H9 (cell line): Measurements from ENCODE around the gene AHDC1. TPM values are rescaled to one million over a fixed set of nuclear protein-coding genes. Genes with fewer than 3 reads are reported as not detected.
A peak's percentile ranks its signal among the peaks of the same experiment; 100 is the strongest.

Source experiments
- DNase-seq: peaks from one replicate; pipeline ENCODE4 v3.0.0-alpha.2; 2017
- H2AFZ ChIP-seq: one replicate; pipeline ENCODE4 v1.6.1; 2013; ENCODE audit warnings: mild to moderate bottlenecking, low read length, control low read depth, moderate library complexity
- H2AK5ac ChIP-seq: 2 replicates; pipeline ENCODE4 v1.6.1; 2013; ENCODE audit warnings: low read length, control low read depth, mixed read lengths; ENCODE audit not compliant: insufficient read length
- H2BK120ac ChIP-seq: one replicate; pipeline ENCODE4 v1.6.1; 2013; ENCODE audit warnings: low read depth, mild to moderate bottlenecking, low read length, control low read depth, inconsistent platforms; ENCODE audit not compliant: poor library complexity, severe bottlenecking
- H2BK12ac ChIP-seq: 2 replicates; pipeline ENCODE4 v1.6.1; 2013; ENCODE audit warnings: low read length, control low read depth, mixed read lengths, low read depth; ENCODE audit not compliant: insufficient read length
- H2BK15ac ChIP-seq: 2 replicates; pipeline ENCODE4 v1.6.1; 2013; ENCODE audit warnings: low read depth, low read length, control low read depth
- H2BK20ac ChIP-seq: one replicate; pipeline ENCODE4 v1.6.1; 2013; ENCODE audit warnings: low read depth, mild to moderate bottlenecking, low read length, control low read depth, inconsistent platforms; ENCODE audit not compliant: poor library complexity, severe bottlenecking
- H2BK5ac ChIP-seq: 2 replicates; pipeline ENCODE4 v1.6.1; 2013; ENCODE audit warnings: low read length, control low read depth, mixed read lengths; ENCODE audit not compliant: insufficient read length
- H3K14ac ChIP-seq: 2 replicates; pipeline ENCODE4 v1.6.1; 2013; ENCODE audit warnings: low read length, control low read depth; ENCODE audit not compliant: insufficient read depth
- H3K18ac ChIP-seq: 2 replicates; pipeline ENCODE4 v1.6.1; 2013; ENCODE audit warnings: low read depth, mild to moderate bottlenecking, mixed read lengths, low read length, control low read depth; ENCODE audit not compliant: insufficient read length
- H3K23ac ChIP-seq: 2 replicates; pipeline ENCODE4 v1.6.1; 2013; ENCODE audit warnings: low read length, control low read depth, mixed read lengths, low read depth; ENCODE audit not compliant: insufficient read length
- H3K23me2 ChIP-seq: 2 replicates; pipeline ENCODE4 v1.6.1; 2013; ENCODE audit warnings: low read depth, mild to moderate bottlenecking, mixed read lengths, low read length, control low read depth; ENCODE audit not compliant: insufficient read length, poor library complexity, severe bottlenecking
- H3K27ac ChIP-seq: 2 replicates; pipeline ENCODE4 v1.5.1; 2013; ENCODE audit warnings: low read length, control low read depth, mixed read lengths, low read depth; ENCODE audit not compliant: insufficient read length
- H3K27me3 ChIP-seq: 2 replicates; pipeline ENCODE4 v1.6.1; 2013; ENCODE audit warnings: low read length, control low read depth, inconsistent platforms; ENCODE audit not compliant: insufficient read depth
- H3K4ac ChIP-seq: 2 replicates; pipeline ENCODE4 v1.6.1; 2013; ENCODE audit warnings: low read depth, mild to moderate bottlenecking, control low read depth, inconsistent platforms, low read length, moderate library complexity
- H3K4me1 ChIP-seq: 2 replicates; pipeline ENCODE4 v1.6.1; 2013; ENCODE audit warnings: low read length, control low read depth, inconsistent platforms; ENCODE audit not compliant: insufficient read depth
- H3K4me2 ChIP-seq: 2 replicates; pipeline ENCODE4 v1.6.1; 2013; ENCODE audit warnings: low read length, control low read depth, mixed read lengths; ENCODE audit not compliant: insufficient read length, insufficient read depth
- H3K56ac ChIP-seq: 2 replicates; pipeline ENCODE4 v1.6.1; 2013; ENCODE audit warnings: low read depth, mild to moderate bottlenecking, mixed read lengths, low read length, control low read depth; ENCODE audit not compliant: insufficient read length
- H3K79me1 ChIP-seq: 2 replicates; pipeline ENCODE4 v1.6.1; 2013; ENCODE audit warnings: low read depth, mild to moderate bottlenecking, moderate library complexity, low read length, control low read depth, inconsistent platforms; ENCODE audit not compliant: insufficient read depth, poor library complexity, severe bottlenecking
- H3K79me2 ChIP-seq: 2 replicates; pipeline ENCODE4 v1.6.1; 2013; ENCODE audit warnings: low read length, control low read depth, inconsistent platforms; ENCODE audit not compliant: insufficient read depth
- H3K9ac ChIP-seq: 2 replicates; pipeline ENCODE4 v1.6.1; 2013; ENCODE audit warnings: low read length, control low read depth, mixed read lengths; ENCODE audit not compliant: insufficient read length; ENCODE audit errors: extremely low read depth
- H3K9me3 ChIP-seq: one replicate; pipeline ENCODE4 v1.6.1; 2013; ENCODE audit warnings: low read depth, low read length, inconsistent platforms; ENCODE audit not compliant: control insufficient read depth
- H3T11ph ChIP-seq: one replicate; pipeline ENCODE4 v1.6.1; 2013; ENCODE audit warnings: mild to moderate bottlenecking, low read length, control low read depth, inconsistent platforms
- H4K20me1 ChIP-seq: one replicate; pipeline ENCODE4 v1.6.1; 2013; ENCODE audit not compliant: control insufficient read depth, insufficient read length, insufficient read depth
- H4K5ac ChIP-seq: 2 replicates; pipeline ENCODE4 v1.6.1; 2013; ENCODE audit warnings: low read depth, mild to moderate bottlenecking, mixed read lengths, low read length, control low read depth; ENCODE audit not compliant: insufficient read length
- H4K8ac ChIP-seq: replicated peaks from 2 replicates; pipeline ENCODE4 v1.6.1; 2013; ENCODE audit warnings: low read length, control low read depth, mixed read lengths, low read depth; ENCODE audit not compliant: insufficient read length
- H4K91ac ChIP-seq: 2 replicates; pipeline ENCODE4 v1.6.1; 2013; ENCODE audit warnings: low read depth, mild to moderate bottlenecking, moderate library complexity, mixed read lengths, low read length, control low read depth; ENCODE audit not compliant: insufficient read length
- H3K27ac Mint-ChIP-seq, 3 experiments: 2 replicates in 2 of 3; 3 replicates in 1 of 3; pipeline ENCODE4 v1.8.0; 2020 to 2021; ENCODE audit warnings: mixed read lengths in 3 of 3, mild to moderate bottlenecking in 1 of 3, moderate library complexity in 1 of 3
- H3K27me3 Mint-ChIP-seq: 2 replicates; pipeline ENCODE4 v1.8.0; 2021; ENCODE audit warnings: low read depth, mild to moderate bottlenecking, moderate library complexity, mixed read lengths
- H3K36me3 Mint-ChIP-seq, 3 experiments: 2 replicates in 2 of 3; 3 replicates in 1 of 3; pipeline ENCODE4 v1.8.0; 2020 to 2021; ENCODE audit warnings: low read depth in 3 of 3, mixed read lengths in 3 of 3; ENCODE audit not compliant: insufficient read depth in 1 of 3
- H3K4me1 Mint-ChIP-seq, 2 experiments: 2 replicates each; pipeline ENCODE4 v1.8.0; 2020; ENCODE audit warnings: mixed read lengths in 2 of 2
- H3K4me3 Mint-ChIP-seq, 2 experiments: 2 replicates in 1 of 2; 3 replicates in 1 of 2; pipeline ENCODE4 v1.8.0; 2020 to 2021; ENCODE audit warnings: mild to moderate bottlenecking in 2 of 2, mixed read lengths in 2 of 2, moderate library complexity in 1 of 2
- H3K9me3 Mint-ChIP-seq, 2 experiments: 2 replicates in 1 of 2; 3 replicates in 1 of 2; pipeline ENCODE4 v1.8.0; 2020; ENCODE audit warnings: mild to moderate bottlenecking in 2 of 2, mixed read lengths in 2 of 2, moderate library complexity in 1 of 2
- CTCF ChIP-seq: fragments of 200-600 bp; sonication (generic); conservative IDR thresholded peaks from 3 replicates; pipeline ENCODE4 v1.8.0; 2021; ENCODE audit warnings: antibody characterized with exemption, mild to moderate bottlenecking
- WGBS: extraction: QIAGEN DNeasy Blood & Tissue Kit; methylation state at CpG from one replicate; pipeline ENCODE4 v1.1.7; 2013; ENCODE audit warnings: missing lambda C conversion rate, low lambda C conversion rate, mixed read lengths; ENCODE audit not compliant: insufficient read length; ENCODE audit errors: extremely low coverage; 5-methylcytosine and 5-hydroxymethylcytosine counted together
- total RNA-seq: library from RNA; stranded (reverse); gene quantifications from 2 replicates; pipeline ENCODE4 v1.2.1, GENCODE V29; 2021

The AHDC1 gene
- total RNA-seq, 1 experiment from 2014 or later = 29.4 TPM

- Histone ChIP-seq H3K79me2 (peaks cover 13% of the 10 kb centered on the region; the same call in 1 of the 2 replicates), H4K20me1 (no peaks in the 10 kb centered on the region), H3K23ac (no peak overlapping the region), H4K8ac (no peak overlapping the region), H3K9ac (no peak overlapping the region), H3K4me2 (peak overlapping the region; percentile 34), H3K27ac (no peak overlapping the region), H3K56ac (no peak overlapping the region), H4K91ac (no peak overlapping the region), H3K18ac (no peak overlapping the region), H2AK5ac (no peak overlapping the region), H3T11ph (no peak overlapping the region), H2BK120ac (no peak overlapping the region), H3K14ac (no peak overlapping the region), H3K4me1 (no peaks in the 10 kb centered on the region), H3K23me2 (peaks cover 4% of the 10 kb centered on the region), H2BK12ac (no peak overlapping the region), H2AFZ (no peak overlapping the region), H3K4ac (no peak overlapping the region), H3K27me3 (no peaks in the 10 kb centered on the region), H3K79me1 (peaks cover 2% of the 10 kb centered on the region), H2BK15ac (no peak overlapping the region), H4K5ac (no peak overlapping the region), H2BK5ac (no peak overlapping the region), H3K9me3 (no peaks in the 10 kb centered on the region), H2BK20ac (no peak overlapping the region)
- H3K9me3 Mint-ChIP-seq = no peaks in the 10 kb centered on the region
- peak overlapping the region in 2 of 3 experiments; percentile 9 to 81; a peak in 3 of 7 replicates for H3K27ac Mint-ChIP-seq
- WGBS = no CpG with 5 or more reads among the region's 6 CpGs
- H3K27me3 Mint-ChIP-seq = no peaks in the 10 kb centered on the region
- H3K4me1 Mint-ChIP-seq = peaks cover 19 to 39% of the 10 kb centered on the region in 2 experiments
- peak overlapping the region; percentile 84 to 93 for H3K4me3 Mint-ChIP-seq
- peaks cover 0 to 3% (median 0%) of the 10 kb centered on the region in 3 experiments; a peak in 3 of 7 replicates for H3K36me3 Mint-ChIP-seq
- no peak for TF ChIP-seq CTCF
- DNase-seq = no peak
Measured at GRCh38 chr1:27487966-27488884, 115.7 kb downstream of the AHDC1 start.
